HUES48 (cell line): ENCODE results near the gene CCDC89.

ENCODE experiments used
- H3K27ac ChIP-seq: one replicate; pipeline ENCODE4 v1.7.0; 2013; ENCODE audit warnings: low read depth, low read length, inconsistent platforms
- H3K27me3 ChIP-seq: 2 replicates; pipeline ENCODE4 v1.6.1; 2013; ENCODE audit warnings: mild to moderate bottlenecking, low read length; ENCODE audit not compliant: control insufficient read depth, insufficient read depth
- H3K36me3 ChIP-seq: 2 replicates; pipeline ENCODE4 v1.6.1; 2013; ENCODE audit warnings: low read length; ENCODE audit not compliant: control insufficient read depth, insufficient read depth
- H3K4me1 ChIP-seq: 2 replicates; pipeline ENCODE4 v1.6.1; 2013; ENCODE audit warnings: mild to moderate bottlenecking, low read length; ENCODE audit not compliant: control insufficient read depth, insufficient read depth
- H3K4me3 ChIP-seq: 2 replicates; pipeline ENCODE4 v1.5.1; 2013; ENCODE audit warnings: mild to moderate bottlenecking, low read depth, low read length
- H3K9ac ChIP-seq: 2 replicates; pipeline ENCODE4 v1.6.1; 2013; ENCODE audit warnings: mild to moderate bottlenecking, low read depth, low read length, moderate library complexity
- H3K9me3 ChIP-seq: 2 replicates; pipeline ENCODE4 v1.6.1; 2013; ENCODE audit warnings: low read length; ENCODE audit not compliant: control insufficient read depth, insufficient read depth

CCDC89 gene

DNA sequence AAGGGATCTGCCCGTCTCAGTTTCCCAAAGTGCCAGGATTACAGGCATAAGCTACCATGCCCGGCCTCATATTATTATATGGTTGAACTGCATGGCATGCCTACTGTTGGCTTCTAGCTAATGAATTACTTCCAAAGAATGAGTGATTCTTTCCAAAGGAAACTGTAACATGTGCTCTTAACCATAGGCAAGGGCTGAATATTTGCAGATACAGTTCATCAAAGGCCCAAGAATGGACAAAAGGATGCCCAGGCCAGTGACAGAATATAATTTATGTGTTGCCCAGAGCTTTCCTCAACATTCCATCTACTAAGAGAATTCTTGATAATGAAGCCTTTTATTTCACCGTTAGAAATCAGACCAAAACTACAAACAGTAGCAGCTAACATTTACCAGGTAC is 27.0 kb upstream of the CCDC89 start:
- Histone ChIP-seq H3K4me1 (peaks cover 16% of the 10 kb centered on the region), H3K27ac (no peak overlapping the region), H3K27me3 (no peaks in the 10 kb centered on the region), H3K4me3 (no peak overlapping the region), H3K9me3 (no peaks in the 10 kb centered on the region), H3K36me3 (no peaks in the 10 kb centered on the region), H3K9ac (no peak overlapping the region)

DNA sequence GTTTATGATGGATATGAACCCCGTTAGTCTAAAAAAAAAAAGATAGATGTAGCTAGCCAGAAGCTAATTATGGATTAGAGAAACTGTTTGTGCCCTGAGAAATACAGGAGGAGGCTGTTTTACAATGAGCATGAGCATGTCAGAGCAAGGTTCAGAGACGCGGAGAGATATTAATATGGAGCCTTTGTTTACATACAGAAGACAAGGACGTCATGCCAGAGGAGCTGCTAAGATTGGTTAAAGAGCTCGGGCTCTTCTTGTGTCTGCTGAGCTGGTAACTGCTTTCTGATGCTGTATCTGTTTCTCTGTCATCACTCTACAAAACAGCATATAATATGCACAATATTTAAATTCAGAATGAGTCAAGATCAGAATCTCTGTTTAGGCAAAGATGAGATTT is 24.9 kb upstream of the CCDC89 start:
- Histone ChIP-seq H3K36me3 (no peaks in the 10 kb centered on the region), H3K27me3 (no peaks in the 10 kb centered on the region), H3K27ac (no peak overlapping the region), H3K4me3 (no peak overlapping the region), H3K9ac (no peak overlapping the region), H3K9me3 (no peaks in the 10 kb centered on the region), H3K4me1 (peaks cover 2% of the 10 kb centered on the region; the same call in 1 of the 2 replicates)

DNA sequence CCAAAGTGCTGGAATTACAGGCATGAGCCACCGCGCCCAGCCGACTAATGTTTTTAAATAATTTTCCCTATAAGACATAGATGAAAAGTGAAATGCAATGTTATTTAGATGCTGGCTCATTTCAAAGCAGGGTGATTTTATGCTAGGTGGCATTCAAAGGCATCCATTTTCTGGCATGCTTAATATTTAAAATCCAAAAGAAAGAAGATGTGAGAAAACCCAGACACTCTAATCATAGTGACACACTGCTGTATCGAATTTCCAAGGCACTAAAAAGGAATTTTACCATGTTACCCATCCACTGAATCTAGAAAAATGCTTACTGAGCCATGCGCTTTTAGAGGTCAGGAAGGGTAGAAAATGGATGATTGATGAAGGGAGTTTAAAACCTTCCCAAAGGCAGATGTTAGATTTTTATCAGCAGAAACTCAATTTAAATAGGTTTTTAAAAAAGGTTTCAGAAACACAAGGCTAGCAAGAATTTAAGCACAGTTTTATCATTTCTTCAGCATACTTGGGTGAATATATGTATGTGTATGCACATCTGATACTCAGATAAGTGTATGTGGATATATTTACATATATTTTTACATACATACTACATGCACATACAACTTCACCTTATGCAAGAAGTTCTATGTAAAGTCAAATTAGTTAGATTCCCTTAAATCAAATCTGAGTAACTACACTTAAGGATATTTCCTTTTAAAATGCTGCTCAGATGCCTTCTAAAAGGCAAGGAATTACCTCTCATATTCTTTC is 24.1 kb upstream of the CCDC89 start:
- no peak overlapping the region for H3K9ac ChIP-seq
- H3K4me1 ChIP-seq, result no peaks in the 10 kb centered on the region
- no peak overlapping the region for H3K27ac ChIP-seq
- no peak overlapping the region for H3K4me3 ChIP-seq
- H3K27me3 ChIP-seq, result no peaks in the 10 kb centered on the region
- H3K36me3 ChIP-seq, result no peaks in the 10 kb centered on the region
- H3K9me3 ChIP-seq, result no peaks in the 10 kb centered on the region

DNA sequence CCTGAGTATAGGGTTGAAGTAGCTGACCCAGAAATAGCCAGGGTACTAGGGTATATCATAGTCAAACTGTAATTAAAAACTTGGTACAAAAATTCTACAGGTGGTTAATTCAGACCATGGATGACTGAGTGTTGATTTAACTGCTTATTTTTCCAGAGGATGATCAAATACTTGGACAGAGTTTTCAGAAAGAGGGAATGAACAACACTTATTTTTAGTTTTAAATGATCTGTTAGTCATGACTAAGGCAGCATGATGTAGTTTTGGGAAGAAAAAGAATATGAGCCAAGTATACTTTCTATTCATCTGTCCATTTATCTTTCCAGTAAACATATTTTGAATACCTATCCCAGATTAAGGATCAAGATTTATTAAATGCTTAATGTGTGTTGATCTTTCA is 19.8 kb upstream of the CCDC89 start:
- H3K36me3 ChIP-seq, result no peaks in the 10 kb centered on the region
- no peaks in the 10 kb centered on the region for H3K9me3 ChIP-seq
- no peaks in the 10 kb centered on the region for H3K4me1 ChIP-seq
- H3K9ac ChIP-seq, result no peak overlapping the region
- H3K27me3 ChIP-seq, result no peaks in the 10 kb centered on the region
- H3K4me3 ChIP-seq, result no peak overlapping the region
- H3K27ac ChIP-seq, result no peak overlapping the region

DNA sequence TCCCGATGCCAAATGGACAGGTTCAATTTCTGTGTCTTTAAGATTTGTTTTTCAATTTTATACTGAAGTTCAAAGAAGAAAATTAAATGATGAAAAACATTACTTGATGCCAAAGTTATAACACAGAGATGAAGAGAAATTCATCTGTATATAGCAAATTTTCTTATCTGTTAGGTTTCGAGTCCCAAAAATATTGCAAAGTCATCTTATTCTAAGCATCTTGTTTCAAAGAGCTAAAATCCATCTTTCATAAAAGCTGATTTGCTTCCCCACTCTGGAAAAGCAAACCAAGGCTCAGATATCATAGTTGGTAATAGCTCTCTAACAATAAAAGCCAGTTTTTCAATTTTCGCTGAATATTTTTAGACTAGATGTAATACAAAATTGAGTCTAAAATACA is 19.0 kb upstream of the CCDC89 start:
- H3K4me3 ChIP-seq, result no peak overlapping the region
- H3K27ac ChIP-seq, result no peak overlapping the region
- no peaks in the 10 kb centered on the region for H3K9me3 ChIP-seq
- no peaks in the 10 kb centered on the region for H3K36me3 ChIP-seq
- H3K4me1 ChIP-seq, result no peaks in the 10 kb centered on the region
- no peak overlapping the region for H3K9ac ChIP-seq
- no peaks in the 10 kb centered on the region for H3K27me3 ChIP-seq

DNA sequence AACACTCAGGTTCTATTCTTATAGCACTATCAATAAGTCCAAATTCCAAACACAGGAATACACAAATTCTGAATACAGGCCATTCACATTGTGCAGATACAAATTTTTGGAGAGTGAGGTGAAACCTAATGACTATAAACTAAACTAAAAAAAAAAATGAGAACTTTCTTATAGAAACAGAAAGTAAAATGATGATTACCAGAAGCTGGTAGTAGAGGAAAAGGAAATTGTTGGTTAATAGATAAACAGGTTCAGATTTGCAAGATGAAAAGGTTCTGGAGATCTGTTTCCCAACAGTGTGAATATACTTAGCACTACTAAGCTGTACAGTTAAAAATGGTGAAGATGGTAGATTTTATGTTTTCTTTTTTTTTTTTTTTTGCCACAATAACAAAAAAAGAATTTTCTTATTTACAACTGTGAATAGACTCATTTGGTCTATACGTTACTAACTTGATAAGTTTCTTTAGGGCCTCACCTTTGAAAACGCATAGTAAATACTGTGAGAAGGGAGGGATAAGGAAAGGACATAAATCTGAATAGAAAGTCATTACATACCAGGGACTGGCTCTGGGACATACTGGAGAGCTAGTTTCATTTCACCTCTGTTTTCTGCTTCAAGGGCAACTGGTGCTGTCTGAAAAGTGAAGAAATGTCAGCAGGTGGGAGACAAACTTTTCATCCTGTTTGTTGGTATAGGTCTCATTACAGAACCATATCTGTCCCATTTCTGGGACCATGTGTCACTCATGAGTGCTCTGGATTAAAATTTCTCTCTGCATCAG is 14.2 kb upstream of the CCDC89 start:
- H3K9ac ChIP-seq, result no peak overlapping the region
- H3K4me1 ChIP-seq, result no peaks in the 10 kb centered on the region
- H3K27me3 ChIP-seq, result no peaks in the 10 kb centered on the region
- H3K9me3 ChIP-seq, result no peaks in the 10 kb centered on the region
- H3K36me3 ChIP-seq, result no peaks in the 10 kb centered on the region
- no peak overlapping the region for H3K4me3 ChIP-seq
- no peak overlapping the region for H3K27ac ChIP-seq

DNA sequence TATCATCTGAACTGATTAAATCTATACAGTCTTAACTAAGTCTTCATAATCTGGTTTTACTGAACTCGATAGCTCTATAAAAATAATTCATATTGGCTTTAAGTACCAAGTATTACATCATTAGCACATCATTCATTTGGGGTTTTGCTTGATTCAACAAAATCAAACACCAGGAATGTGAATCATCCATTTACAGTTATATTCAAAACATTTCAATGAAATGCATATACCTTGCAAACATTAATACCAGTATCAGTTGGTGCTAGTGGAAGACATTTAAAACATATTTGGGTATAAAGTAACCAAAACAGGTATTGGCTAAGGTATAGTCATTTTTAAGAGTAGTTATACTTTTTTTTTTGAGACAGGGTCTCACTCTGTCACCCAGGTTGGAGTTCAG is 12.2 kb upstream of the CCDC89 start:
- Histone ChIP-seq H3K4me3 (no peak overlapping the region), H3K27ac (no peak overlapping the region)

DNA sequence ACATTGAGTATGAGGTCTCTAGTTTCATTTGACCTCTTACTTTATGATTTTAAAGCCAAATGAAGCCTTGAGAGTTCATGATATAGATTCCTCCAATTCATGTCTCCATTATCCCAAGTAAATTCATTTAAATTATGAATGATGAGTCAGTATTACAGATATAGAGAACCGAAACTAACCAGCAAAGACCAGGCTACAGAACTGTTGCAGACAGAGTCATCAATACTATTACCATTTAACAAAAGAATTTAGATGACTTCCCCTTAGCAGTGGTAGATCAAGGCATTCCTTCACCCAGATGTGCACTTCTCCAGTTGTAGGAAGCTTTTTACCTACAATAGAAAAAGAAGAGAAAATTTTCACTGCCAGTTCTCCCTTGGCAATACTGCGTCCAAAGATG is 11.8 kb upstream of the CCDC89 start:
- Histone ChIP-seq H3K27me3 (no peaks in the 10 kb centered on the region), H3K4me3 (no peak overlapping the region), H3K9me3 (no peaks in the 10 kb centered on the region), H3K4me1 (no peaks in the 10 kb centered on the region), H3K36me3 (no peaks in the 10 kb centered on the region), H3K27ac (no peak overlapping the region), H3K9ac (no peak overlapping the region)

More for the DNA sequence above, 12.2 kb upstream of the CCDC89 start:
- no peak overlapping the region for H3K9ac ChIP-seq
- H3K9me3 ChIP-seq, result no peaks in the 10 kb centered on the region
- no peaks in the 10 kb centered on the region for H3K4me1 ChIP-seq
- H3K27me3 ChIP-seq, result no peaks in the 10 kb centered on the region
- no peaks in the 10 kb centered on the region for H3K36me3 ChIP-seq

DNA sequence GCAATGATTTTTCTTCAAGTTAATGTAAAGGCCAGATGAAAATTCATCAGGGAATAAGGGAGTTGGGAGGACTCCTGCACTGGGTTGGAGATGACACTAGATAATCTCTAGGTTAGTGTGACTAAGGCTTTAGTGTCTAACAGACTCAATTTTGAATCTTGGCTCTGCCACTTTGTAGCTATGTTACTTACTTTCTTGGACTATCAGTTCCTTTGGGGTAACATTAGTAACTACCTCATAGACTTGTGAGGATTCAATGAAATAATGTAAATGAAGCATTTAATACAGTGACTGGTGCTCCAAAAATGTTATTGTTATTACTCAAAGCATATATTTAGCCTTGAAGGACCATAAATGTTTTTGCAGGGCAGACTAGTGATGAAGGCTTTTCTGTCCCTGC is 9.6 kb upstream of the CCDC89 start:
- no peaks in the 10 kb centered on the region for H3K4me1 ChIP-seq
- H3K9me3 ChIP-seq, result no peaks in the 10 kb centered on the region
- no peaks in the 10 kb centered on the region for H3K36me3 ChIP-seq
- no peak overlapping the region for H3K27ac ChIP-seq
- no peak overlapping the region for H3K4me3 ChIP-seq
- H3K9ac ChIP-seq, result no peak overlapping the region
- no peaks in the 10 kb centered on the region for H3K27me3 ChIP-seq

DNA sequence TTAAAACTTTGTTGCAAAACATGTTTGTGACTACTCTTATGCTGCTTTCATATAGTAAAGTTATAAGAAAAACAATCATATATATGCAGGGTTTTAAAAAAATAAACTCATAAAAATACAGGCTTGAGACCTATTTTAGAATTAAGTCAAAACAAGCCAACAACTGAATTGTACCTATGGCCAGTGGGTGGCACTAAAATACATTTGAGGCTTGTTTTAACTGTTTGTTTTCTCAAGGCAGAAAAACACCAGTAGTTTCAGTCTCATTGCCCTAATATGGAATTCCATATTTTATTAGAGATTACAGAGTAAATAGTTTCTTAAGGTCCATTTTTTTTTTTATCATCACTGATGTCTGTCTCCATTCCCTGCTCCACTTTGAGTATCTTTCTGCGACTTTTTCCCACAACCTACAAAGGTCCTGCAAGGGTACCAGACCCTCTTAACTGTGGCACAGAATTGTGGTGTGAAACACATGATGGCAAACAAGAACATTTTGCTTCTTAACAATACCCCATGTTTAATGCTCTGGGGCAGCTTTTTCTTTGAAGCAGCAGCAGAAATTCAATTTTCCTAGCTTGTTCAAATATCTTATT is 8.5 kb upstream of the CCDC89 start:
- Histone ChIP-seq H3K4me3 (no peak overlapping the region), H3K4me1 (no peaks in the 10 kb centered on the region), H3K27me3 (no peaks in the 10 kb centered on the region), H3K27ac (no peak overlapping the region), H3K9ac (no peak overlapping the region), H3K9me3 (no peaks in the 10 kb centered on the region), H3K36me3 (no peaks in the 10 kb centered on the region)
